Ramos (cell line): ENCODE results near the gene SCO2.

Experiments used
- in situ Hi-C: fragments of 300-500 bp; cut with MboI; formaldehyde crosslinking; loops from one replicate; pipeline ENCODE4 v1.14.3; 2022; ENCODE audit warnings: low sequenced_read_pairs; ENCODE audit not compliant: unreplicated experiment

The SCO2 gene

DNA sequence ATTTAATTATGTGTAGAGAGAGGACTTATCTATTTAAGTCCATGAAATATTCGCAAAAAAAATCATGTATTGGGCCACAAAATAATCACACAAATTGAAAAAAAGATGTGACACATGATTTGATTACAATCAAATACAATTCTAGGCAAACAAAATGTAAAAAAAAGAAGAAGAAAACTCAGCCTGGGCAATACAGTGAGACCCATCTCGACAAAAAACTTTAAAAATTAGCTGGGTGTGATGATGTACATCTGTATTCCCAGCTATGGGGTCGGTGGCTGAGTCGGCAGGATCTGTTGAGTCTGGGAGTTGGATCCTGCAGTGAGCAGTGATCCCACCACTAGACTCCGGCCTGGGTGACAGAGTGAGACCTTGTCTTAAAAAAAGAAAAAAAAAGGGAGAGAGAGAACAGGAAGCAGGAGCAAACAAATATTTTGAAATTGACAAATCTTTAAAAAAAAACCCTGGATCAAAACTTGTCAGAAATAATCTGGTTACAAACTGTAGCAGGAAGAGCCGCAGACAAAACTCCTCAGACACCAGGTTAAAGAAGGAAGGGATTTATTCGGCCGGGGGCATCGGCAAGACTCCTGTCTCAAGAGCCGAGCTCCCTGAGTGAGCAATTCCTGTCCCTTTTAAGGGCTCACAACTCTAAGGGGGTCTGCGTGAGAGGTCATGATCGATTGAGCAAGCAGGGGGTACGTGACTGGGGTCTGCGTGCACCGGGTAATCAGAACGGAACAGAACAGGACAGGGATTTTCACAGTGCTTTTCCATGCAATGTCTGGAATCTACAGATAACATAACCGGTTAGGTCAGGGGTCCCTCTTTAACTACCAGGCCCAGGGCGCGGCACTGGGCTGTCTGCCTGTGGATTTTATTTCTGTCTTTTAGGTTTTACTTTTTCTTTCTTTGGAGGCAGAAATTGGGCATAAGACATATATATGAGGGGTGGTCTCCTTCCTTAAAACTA is 7.7 kb upstream of the SCO2 start:
- in situ Hi-C loops, result loop anchor here (5.0 kb wide), 1 partner anchor 89 kb away; no protein-coding TSS in a partner anchor

DNA sequence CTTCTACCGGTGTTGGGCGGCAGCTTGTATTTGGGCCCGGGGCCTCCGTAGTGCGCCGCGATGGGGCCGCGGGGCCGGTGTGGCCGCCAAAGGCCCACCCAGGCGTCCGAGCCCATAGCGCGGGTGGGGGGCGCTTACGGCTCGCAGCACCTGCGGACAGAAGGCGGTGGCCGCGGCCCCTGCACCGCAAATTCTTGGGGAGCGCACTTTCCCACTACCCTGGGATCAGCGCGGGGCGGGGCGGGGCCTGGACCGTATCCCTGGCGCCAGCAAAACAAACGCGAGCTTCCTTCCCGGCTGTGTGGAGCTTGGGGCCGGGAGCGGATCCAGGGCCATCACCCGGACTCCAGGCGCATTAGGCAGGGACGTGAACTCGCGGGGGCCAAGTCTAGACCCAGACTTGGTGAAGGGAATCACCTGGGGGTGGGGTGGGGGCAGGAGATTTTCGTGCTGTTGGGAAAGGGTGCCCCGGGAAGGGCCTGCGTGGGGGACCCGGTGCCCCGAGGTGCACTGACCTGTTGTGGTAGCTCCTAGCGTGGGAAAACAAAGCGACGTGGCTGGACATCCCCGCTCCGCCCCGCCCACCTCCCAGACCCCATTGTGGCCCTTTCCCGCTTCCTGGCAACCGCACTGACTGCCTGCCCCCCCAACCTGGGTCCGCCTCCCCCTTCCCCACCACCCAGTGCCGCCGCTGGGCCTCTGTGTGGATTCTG is 6.7 kb upstream of the SCO2 start:
- in situ Hi-C loops, result loop anchor here (5.0 kb wide), 1 partner anchor 90 kb away; no protein-coding TSS in a partner anchor

DNA sequence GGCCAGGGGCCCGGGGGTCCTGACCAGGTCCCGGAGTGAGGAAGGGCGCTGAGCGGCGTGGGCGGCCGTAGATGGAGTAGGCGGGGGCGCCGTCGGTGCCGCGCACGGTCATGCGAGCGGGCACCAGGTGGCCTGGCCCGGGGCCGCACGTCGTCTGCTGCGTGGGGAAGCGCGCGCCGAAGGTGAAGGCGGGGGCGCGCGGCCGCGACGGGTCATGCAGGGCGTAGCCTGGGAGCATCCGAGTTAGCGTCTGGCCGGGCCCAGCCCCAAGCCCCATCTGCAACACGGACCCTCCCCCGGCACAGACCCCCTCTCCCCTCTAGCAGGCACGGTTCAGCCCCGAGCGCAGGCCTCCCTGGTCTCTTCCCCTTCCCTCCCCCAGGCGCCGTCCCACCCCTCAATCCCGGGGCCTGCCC is 6.2 kb upstream of the SCO2 start:
- in situ Hi-C loops, result loop anchor here (5.0 kb wide), 1 partner anchor 91 kb away; no protein-coding TSS in a partner anchor

DNA sequence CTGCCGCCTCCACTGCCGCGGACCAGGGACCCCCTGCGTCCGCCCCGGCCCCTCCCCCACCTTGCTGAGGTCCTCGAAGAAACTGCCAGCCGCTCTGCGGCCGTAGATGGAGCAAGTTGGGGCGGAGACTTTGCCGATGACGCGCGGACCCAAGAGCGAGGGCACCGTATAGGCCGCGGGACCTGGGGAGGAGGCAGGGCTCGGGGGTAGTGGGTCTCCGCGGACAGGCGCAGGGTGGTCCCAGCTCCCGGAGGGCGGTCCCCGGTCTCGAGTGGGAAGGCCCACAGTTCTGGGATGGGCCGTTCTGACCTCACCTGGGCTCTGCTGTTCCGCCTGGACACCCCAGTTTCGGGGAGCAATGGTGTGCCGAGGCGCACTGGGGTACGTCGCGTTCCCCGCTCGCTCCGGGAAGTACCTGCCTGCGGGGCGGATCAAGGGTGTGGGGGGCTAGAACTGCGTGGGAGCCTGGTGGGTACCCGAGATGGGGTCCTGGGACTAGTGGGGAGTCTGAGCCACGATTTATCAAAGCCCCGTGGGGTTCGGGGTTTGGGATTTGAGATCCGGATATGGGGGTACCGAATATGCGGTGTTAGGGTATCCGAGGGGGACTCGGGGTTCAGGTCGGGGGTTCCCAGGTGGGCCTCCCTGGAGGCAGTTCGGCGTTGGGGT is 5.6 kb upstream of the SCO2 start:
- in situ Hi-C loops, result loop anchor here (5.0 kb wide), 1 partner anchor 91 kb away; no protein-coding TSS in a partner anchor

DNA sequence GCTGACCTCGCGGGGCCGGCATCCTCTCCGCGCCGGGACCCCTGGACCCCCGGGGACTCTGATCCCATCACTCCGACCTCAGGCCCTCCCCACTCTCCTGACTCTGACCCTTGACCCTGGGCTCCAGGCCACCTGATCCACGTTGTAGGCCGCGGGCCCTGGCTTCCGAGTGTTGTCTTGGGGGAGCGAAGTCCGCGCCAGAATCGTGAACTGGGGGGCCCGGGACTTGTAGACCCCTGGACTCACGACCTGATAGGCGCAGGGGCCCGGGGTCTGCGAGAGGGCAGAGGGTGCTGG is 5.1 kb upstream of the SCO2 start:
- in situ Hi-C loops, result loop anchor here (5.0 kb wide), 1 partner anchor 92 kb away; no protein-coding TSS in a partner anchor

DNA sequence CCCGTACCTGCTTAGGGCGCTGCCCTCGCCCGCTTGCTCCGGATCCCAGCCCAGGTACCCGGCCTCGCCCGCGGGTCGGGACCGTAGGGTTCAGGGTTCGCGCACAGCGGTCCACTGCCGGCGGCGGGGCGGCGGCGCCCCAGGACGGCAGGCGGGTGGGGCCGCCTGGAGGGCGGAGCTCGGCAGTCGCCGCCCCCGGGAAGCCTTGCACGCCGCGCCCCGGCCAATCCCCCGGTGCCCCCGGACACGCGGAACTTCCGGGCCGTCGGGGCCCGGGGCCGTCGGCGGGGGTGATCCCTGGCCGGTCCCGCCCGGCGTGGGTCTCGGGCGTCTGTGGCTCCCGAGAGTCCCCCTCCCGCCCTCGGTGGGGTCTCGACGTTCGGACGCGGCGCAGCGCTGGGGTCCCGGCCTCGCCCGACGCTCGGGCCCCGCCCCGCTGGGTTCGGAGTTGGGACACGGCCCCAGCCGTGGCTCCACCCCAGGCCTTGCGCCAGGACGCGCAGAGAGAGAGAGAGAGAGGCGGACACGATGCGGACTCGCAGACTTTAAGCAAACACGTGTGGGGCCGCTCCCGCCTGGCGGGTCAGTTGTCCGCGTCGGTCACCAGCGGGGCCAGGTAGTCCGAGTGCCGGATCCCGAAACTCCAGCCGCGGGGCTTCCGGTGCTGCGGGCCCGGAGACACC is 4.6 kb upstream of the SCO2 start, which contains the start of gene TYMP:
Gene TYMP (minus strand): TSS at position 116 of the 683 bp plus-strand sequence. CDS start 303 bp downstream, outside the sequence.
- in situ Hi-C loops, result loop anchor here (5.0 kb wide), 1 partner anchor 92 kb away; no protein-coding TSS in a partner anchor

DNA sequence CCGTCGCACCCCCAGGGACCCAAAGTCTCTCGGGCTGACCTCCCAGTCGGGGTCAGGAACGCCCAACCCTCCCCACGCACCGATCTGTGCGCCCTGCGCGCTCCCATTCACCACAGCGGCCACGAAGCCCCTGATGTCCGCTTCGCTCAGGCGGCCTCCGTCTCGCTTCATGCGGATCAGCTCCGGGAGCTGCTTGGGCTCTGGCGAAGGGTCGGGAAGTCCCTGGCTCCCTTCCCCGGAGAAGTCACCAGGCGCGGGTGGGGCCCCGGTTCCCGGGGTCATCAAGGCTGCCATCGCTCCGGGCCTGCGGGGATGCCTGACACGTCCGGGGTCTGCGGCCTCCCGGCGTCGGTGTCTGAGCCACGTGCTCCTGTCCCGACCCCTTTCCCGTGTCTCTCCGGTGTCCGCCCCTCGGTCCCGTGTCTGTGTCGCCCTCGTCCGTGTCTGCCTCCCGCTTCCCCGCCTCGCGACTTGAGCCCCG is 4.1 kb upstream of the SCO2 start:
- in situ Hi-C loops, result no loop called here

DNA sequence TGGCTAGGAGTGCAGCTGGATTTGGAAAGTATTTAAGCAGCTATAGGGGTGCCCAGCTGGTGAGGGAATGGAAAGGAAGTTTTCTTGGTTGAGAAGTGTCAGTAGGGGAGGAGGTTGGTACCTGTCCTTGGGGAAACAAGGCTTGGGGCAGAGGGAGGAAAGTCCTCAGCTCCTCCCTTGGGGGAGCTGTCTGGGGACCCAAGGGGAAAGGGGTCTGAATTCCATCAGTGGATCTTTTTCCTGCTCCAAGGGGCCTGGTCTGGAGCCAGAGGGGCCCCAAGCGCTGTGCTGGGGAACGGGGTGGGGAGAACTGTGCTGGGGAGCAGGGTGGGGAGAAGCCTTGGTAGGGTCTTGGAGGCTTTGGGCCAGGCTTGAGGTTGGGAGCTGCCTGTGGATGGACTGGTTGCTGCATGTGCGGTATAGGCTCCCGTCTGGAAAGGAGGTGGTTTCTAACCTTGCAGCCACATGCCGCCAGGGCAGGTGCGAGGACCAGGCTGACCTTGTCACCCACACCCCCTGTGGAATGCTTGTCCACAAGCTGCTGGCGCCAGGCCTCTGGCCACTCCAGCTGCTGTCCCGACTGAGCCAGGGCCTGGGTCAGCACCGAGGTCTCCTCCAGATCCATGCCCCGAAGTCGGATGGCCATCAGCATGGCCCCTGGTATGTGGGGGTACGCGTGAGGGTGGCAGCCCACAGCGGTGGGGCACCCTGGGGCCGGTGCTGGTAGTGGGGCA is 3.5 kb upstream of the SCO2 start:
- in situ Hi-C loops, result no loop called here

DNA sequence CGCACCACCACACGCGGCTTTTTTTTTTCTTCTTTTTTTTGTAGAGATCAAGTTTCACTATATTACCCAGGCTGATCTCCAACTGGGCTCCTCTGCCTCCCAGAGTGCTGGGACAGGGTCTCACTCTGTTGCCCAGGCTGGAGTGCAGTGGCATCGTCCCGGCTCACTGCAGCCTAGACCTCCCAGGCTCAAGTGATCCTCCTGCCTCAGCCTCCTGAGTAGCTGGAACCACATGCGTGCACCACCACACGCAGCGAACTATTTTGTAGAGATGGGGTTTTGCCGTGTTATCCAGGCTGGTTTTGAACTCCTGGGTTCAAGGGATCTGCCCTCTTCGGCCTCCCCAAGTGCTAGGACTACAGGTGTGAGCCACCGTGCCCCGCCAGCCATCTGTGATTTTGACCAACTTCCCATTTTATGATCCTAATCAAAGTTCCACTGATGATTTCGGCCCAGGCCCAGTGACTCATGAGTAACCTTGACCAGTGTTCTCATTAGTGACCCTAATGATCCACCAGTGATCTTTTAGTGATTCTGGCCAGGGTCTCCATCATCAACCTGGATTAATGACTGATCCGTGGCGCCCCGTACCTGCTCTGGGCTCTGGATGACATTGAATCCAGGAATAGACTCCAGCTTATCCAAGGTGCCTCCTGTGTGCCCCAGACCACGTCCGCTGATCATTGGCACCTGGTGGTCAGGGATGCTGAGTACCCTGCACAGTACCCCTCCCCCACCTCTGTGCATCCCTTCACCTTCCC is 2.7 kb upstream of the SCO2 start:
- in situ Hi-C loops, result no loop called here

DNA sequence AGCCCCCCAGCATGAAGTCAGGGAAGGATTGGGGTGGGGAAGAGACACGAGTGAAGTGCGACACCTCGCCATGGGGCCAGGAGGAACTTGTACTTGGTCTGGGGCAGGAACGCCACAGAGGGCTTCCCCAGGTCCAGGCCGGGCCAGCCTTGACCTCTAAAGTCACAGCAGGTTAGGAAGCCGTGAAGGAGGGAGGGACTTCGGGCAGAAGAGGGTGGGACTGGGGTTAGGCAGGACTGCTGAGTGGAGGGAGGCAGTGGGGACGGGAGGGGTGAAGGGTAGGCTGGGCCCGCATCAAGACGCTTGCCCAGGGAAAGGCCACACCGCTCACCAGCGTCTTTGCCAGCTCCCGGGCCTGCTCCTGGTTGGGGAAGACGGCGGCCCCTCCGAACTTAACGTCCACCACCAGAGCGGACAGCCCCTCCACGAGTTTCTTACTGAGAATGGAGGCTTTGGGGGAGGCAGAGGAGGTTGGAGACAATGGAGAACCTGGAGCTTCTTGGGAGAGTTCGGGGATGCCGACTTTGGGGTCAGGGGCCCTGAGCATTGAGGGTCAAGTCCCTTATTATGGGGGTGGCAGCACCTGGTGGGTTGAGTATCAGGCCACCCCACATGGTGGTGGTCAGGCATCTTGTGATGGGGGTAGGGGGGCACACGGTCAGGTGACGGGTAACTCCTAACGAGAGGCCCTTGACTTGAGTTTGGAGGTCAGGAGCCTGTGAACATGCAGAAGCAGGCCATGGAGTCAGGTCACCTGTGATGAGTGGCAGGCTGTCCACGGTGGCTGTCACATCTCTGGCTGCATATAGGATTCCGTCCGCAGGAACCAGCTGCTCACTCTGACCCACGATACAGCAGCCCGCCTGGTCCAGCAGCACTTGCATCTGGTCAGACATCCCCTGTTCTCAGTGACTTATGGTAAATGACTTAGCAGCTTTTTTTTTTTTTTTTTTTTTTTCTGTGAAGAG is 1.7 kb upstream of the SCO2 start:
- in situ Hi-C loops, result no loop called here

DNA sequence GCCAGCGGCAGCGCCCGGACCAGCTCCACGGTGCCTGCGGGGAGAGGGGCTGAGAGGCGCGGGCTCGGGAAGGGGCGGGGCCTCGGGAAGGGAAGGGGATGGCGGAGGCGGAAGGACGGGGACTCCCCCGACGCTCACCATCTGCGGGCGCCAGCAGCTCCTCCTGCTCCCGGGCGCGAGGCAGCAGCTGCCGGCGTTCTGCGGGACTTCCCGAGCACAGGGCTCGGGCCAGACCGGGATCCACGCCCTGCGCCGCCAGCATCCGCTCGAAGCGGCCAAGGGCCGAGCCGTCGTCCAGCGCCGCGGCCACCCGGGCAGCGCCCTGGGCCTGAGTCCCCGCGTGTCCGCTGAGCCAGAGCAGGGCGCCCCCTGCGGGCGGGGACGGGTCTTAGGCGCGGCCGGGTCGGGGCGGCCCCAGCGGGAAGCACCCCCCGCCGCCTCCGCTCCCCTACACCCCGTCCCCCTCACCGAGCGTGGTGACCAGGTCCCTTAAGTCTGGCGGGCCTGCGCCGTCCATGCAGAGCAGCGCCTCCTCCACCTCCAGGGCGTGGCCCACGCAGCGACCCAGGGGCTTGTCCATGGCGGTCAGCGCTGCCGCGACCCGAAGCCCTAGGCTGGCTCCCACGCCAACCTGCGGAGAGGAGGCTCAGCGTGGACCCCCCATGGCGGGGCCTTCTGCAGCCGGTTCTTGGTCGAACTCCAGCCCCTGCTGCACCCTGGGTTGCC is 873 bp upstream of the SCO2 start:
- in situ Hi-C loops, result no loop called here

DNA sequence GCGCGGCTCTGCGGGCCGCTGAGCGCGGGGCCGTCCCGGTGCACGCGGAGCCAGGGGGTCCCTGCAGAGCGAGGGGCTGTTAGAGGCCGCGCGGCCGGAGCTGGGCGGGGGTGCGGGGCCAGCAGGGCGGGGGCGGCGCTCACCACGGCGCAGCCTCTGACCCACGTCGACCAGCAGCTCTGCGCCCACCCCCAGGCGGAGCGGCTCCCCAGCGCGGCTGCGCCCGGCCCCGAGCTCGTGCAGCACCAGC is 385 bp upstream of the SCO2 start:
- in situ Hi-C loops, result no loop called here

DNA sequence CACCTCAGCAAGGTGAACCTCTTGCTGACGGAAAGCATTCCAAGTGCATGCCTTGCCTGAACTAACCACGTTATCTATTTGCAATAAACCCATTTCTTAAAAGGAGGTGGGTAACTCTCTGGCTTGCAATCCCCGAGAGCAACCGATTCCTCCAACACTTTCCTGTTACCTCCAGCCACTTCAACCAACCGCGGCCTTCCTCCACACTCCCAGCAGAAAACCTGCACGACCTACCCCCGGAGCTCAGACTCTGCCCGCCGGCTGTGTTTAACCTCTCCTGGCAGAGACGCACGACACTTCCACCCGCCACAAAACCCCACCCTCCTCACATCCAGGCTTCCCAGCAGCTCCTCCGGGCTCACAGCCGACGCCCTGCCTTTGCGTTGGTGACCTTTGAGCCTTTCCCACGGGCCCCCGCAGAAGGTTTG is 708 bp downstream of the SCO2 start:
- in situ Hi-C loops, result no loop called here

DNA sequence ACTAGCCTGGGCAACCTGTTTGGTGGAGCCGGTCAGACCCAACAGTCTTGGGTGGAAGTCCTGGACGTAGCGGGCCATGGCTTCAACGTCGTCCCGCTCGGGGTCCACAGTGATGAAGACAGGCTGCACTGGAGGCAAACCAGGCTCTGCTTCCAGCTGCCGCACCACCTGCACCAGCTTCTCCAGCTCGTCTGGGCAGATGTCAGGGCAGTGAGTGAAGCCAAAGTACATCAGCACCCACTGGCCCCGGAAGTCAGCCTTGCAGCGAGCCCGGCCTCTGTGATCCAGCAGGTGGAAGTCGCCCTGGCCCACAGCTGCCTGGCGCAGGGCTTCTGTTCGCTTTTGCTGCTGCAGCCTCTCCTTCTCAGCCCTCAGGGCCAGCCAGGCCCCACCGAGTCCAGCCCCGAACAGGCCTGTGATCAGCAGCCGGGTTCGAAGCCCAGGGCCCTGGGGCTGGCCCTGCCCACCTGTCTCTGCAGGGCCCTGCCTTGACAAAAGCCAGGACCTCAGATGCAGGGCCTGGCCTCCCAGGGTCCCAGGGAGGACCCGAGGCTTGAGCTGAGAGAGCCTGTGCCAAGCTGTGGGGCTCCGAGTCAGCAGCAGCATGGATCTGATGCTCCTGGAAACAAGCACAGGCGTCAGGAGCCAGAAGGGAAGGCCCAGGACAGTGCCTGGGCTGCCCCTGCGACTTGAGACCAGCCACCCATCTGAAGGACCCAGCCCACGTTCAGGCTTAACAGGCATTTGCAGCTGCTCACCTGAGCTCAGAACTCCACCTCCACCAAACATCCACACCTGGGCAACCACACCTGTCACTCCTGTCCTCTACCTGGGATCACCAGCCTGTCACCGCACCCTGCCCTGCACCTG is 1.4 kb downstream of the SCO2 start:
- in situ Hi-C loops, result no loop called here

DNA sequence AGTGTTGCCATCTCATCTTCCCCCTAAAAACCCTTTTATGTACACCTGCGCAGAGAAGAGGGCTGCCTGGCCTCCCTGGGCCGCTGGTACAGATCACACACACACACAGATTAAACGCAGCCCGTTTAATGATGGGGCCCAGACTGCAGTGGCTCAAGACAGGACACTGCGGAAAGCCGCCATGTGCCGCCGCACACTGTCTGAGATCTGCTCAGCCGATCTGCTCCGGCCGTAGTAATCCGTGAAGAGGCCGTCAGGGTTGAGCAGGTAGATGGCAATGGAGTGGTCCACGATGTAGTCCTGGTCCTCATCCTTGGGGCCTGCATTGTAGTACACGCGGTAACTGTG is 2.0 kb downstream of the SCO2 start:
- in situ Hi-C loops, result no loop called here

DNA sequence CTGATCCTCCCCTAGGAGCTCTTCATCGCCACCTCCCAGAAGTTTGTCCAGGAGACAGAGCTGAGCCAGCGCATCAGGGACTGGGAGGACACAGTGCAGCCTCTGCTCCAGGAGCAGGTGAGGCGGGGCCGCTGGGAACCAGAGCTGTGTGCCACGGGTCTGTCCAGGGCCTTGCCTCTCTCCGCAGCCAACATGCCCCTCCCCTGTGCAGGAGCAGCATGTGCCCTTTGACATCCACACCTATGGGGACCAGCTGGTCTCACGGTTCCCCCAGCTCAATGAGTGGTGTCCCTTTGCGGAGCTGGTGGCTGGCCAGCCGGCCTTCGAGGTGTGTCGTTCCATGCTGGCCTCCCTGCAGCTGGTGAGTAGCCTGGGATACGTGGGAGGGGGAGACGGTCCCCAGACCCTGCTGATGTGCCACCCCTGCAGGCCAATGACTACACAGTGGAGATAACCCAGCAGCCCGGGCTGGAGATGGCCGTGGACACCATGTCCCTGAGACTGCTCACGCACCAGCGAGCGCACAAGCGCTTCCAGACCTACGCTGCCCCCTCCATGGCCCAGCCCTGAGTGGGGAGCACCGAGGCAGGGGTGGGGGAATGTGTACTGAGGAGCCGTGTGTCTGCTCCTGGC is 2.5 kb downstream of the SCO2 start:
- in situ Hi-C loops, result no loop called here
